ENCODE results near the gene TFEB. TPM values are rescaled to one million over a fixed set of nuclear protein-coding genes. Genes with fewer than 3 reads are reported as not detected.

Gene TFEB
- total and polyA plus RNA-seq, 4 donors = 1.1 to 6.2 (median 3.8) TPM

GRCh38 chr6:41647061-41647511 lies 88.3 kb downstream of the TFEB start:
- no peak overlapping the region for H3K27ac ChIP-seq (ENCODE audit: low read depth in 1 of 2, low read length in 2 of 2)
- H3K4me1 ChIP-seq (ENCODE audit: control insufficient read depth in 4 of 4, insufficient read depth in 4 of 4, low read length in 3 of 4) = no peaks in the 10 kb centered on the region
- no peak for TF ChIP-seq FOXA2 (IDR thresholded peaks at IDR 0.05)
- 82% methylated on average over 9 of the region's 9 CpGs for WGBS
- H3K27me3 ChIP-seq (ENCODE audit: control insufficient read depth in 4 of 4, insufficient read depth in 4 of 4, low read length in 3 of 4) = no peaks in the 10 kb centered on the region
- H3K9me3 ChIP-seq (ENCODE audit: control insufficient read depth in 4 of 4, low read length in 3 of 4) = no peaks in the 10 kb centered on the region
- H3K4me3 ChIP-seq (ENCODE audit: low read depth in 1 of 3, low read length in 3 of 3) = no peak overlapping the region
- DNase-seq (ENCODE audit: low spot score) = no peak
- H3K36me3 ChIP-seq (ENCODE audit: control insufficient read depth in 4 of 4, insufficient read depth in 3 of 4, low read depth in 1 of 4, low read length in 3 of 4) = no peaks in the 10 kb centered on the region
- no peak overlapping the region for H3K9ac ChIP-seq (ENCODE audit: low read depth in 1 of 2, low read length in 2 of 2)

GRCh38 chr6:41646026-41646795 lies 89.2 kb downstream of the TFEB start:
- TF ChIP-seq ATF3 (IDR thresholded peaks at IDR 0.05) (no peak), FOXA2 (IDR thresholded peaks at IDR 0.05) (no peak), HNF4A (conservative IDR thresholded peaks at IDR 0.05) (no peak), MAX (IDR thresholded peaks at IDR 0.05) (no peak), NR2F2 (IDR thresholded peaks at IDR 0.05) (no peak), JUND (IDR thresholded peaks at IDR 0.05) (no peak), YY1 (IDR thresholded peaks at IDR 0.05) (no peak), CTCF (IDR thresholded peaks at IDR 0.05; ENCODE audit: low read depth, low read length, missing input control) (no peak), RAD21 (IDR thresholded peaks at IDR 0.05) (no peak), SP1 (IDR thresholded peaks at IDR 0.05) (no peak), EGR1 (IDR thresholded peaks at IDR 0.05; ENCODE audit: low read depth in 2 of 2) (no peak), HNF4G (IDR thresholded peaks at IDR 0.05) (no peak), GABPA (IDR thresholded peaks at IDR 0.05 in 1 of 2, conservative IDR thresholded peaks at IDR 0.05 in 1 of 2) (no peak), TAF1 (conservative IDR thresholded peaks at IDR 0.05) (no peak)
- TF ChIP-seq, protein P1, sequence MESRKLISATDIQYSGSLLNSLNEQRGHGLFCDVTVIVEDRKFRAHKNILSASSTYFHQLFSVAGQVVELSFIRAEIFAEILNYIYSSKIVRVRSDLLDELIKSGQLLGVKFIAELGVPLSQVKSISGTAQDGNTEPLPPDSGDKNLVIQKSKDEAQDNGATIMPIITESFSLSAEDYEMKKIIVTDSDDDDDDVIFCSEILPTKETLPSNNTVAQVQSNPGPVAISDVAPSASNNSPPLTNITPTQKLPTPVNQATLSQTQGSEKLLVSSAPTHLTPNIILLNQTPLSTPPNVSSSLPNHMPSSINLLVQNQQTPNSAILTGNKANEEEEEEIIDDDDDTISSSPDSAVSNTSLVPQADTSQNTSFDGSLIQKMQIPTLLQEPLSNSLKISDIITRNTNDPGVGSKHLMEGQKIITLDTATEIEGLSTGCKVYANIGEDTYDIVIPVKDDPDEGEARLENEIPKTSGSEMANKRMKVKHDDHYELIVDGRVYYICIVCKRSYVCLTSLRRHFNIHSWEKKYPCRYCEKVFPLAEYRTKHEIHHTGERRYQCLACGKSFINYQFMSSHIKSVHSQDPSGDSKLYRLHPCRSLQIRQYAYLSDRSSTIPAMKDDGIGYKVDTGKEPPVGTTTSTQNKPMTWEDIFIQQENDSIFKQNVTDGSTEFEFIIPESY (IDR thresholded peaks at IDR 0.05) = no peak
- peak; percentile 12 for DNase-seq (ENCODE audit: low spot score)
- no peaks in the 10 kb centered on the region for H3K4me1 ChIP-seq (ENCODE audit: control insufficient read depth in 4 of 4, insufficient read depth in 4 of 4, low read length in 3 of 4)
- no peak overlapping the region for H3K4me3 ChIP-seq (ENCODE audit: low read depth in 1 of 3, low read length in 3 of 3)
- no peak overlapping the region for H3K27ac ChIP-seq (ENCODE audit: low read depth in 1 of 2, low read length in 2 of 2)
- 84% methylated on average over 14 of the region's 14 CpGs for WGBS
- no peak overlapping the region for H3K9ac ChIP-seq (ENCODE audit: low read depth in 1 of 2, low read length in 2 of 2)
- H3K36me3 ChIP-seq (ENCODE audit: control insufficient read depth in 4 of 4, insufficient read depth in 3 of 4, low read depth in 1 of 4, low read length in 3 of 4) = no peaks in the 10 kb centered on the region
- H3K27me3 ChIP-seq (ENCODE audit: control insufficient read depth in 4 of 4, insufficient read depth in 4 of 4, low read length in 3 of 4) = no peaks in the 10 kb centered on the region
- no peaks in the 10 kb centered on the region for H3K9me3 ChIP-seq (ENCODE audit: control insufficient read depth in 4 of 4, low read length in 3 of 4)

Data from liver (tissue), 9 donors.